ENCODE data around the gene NRXN2.

- TF ChIP-seq USF1 (IDR thresholded peaks at IDR 0.05), result no peak
- no peak for TF ChIP-seq CREB1 (IDR thresholded peaks at IDR 0.05; ENCODE audit: low read depth)
- TF ChIP-seq EP300 (IDR thresholded peaks at IDR 0.05; ENCODE audit: borderline replicate concordance), result no peak
- no peak for TF ChIP-seq TCF12 (IDR thresholded peaks at IDR 0.05; ENCODE audit: low read depth)
- no peak for TF ChIP-seq REST (IDR thresholded peaks at IDR 0.05; ENCODE audit: low read depth)
- no peak for TF ChIP-seq CEBPB (IDR thresholded peaks at IDR 0.05)
- no peak for TF ChIP-seq ZBTB7A (IDR thresholded peaks at IDR 0.05; ENCODE audit: low read depth)
- TF ChIP-seq RAD21 (IDR thresholded peaks at IDR 0.05; ENCODE audit: low read depth), result no peak
These were observed 29.4 kb upstream of the NRXN2 start for GRCh38 chr11:64752175-64752970.

Measured in Ishikawa (cell line).